H1 (cell line): ENCODE data around the gene MGAT4B.

Experiments used
- ASH2L ChIP-seq: fragments of 200-600, 300-600 bp; sonication (generic); IDR thresholded peaks from one replicate; pipeline ENCODE4 v1.7.1; 2017; ENCODE audit warnings: low read length
- EP300 ChIP-seq, 2 experiments: IDR thresholded peaks; 1 replicate in 1 of 2; 2 replicates in 1 of 2; pipeline ENCODE4 v1.6.1; 2011 to 2012; ENCODE audit warnings: low read depth in 2 of 2, low read length in 2 of 2, mild to moderate bottlenecking in 2 of 2, borderline replicate concordance in 1 of 2, inconsistent platforms in 1 of 2, moderate library complexity in 1 of 2
- HDAC2 ChIP-seq, 2 experiments: fragments of 300-600 bp in 1 of 2; sonication (generic) in 1 of 2; IDR thresholded peaks; 2 replicates each; pipeline ENCODE4 v1.6.1; 2011 to 2012; ENCODE audit warnings: low read depth in 2 of 2, low read length in 2 of 2, mild to moderate bottlenecking in 2 of 2, moderate library complexity in 2 of 2, borderline replicate concordance in 1 of 2, inconsistent platforms in 1 of 2
- POLR2A ChIP-seq, 2 experiments: IDR thresholded peaks; 1 replicate in 1 of 2; 2 replicates in 1 of 2; pipeline ENCODE4 v1.6.1; 2011; ENCODE audit warnings: low read depth in 2 of 2, low read length in 2 of 2, mild to moderate bottlenecking in 2 of 2; ENCODE audit errors: control extremely low read depth in 1 of 2
- RAD21 ChIP-seq, 2 experiments: IDR thresholded peaks in 1 of 2; conservative IDR thresholded peaks in 1 of 2; 2 replicates each; pipeline ENCODE4 v1.6.1; 2011; ENCODE audit warnings: low read depth in 2 of 2, low read length in 2 of 2, improper control_type of control experiment in 1 of 2, inconsistent platforms in 1 of 2, mild to moderate bottlenecking in 1 of 2, moderate library complexity in 1 of 2
- TBP ChIP-seq: IDR thresholded peaks from 2 replicates; pipeline ENCODE4 v1.6.1; 2011; ENCODE audit warnings: low read depth, low read length, improper control_type of control experiment
- TF ChIP-seq, protein P1 (sequence below), 3 experiments: IDR thresholded peaks; 1 replicate in 2 of 3; 2 replicates in 1 of 3; pipeline versions ENCODE4 v1.5.1 to v1.6.1; 2011; ENCODE audit warnings: low read length in 3 of 3, mild to moderate bottlenecking in 3 of 3, inconsistent platforms in 2 of 3, low read depth in 1 of 3, moderate library complexity in 1 of 3; ENCODE audit not compliant: insufficient read depth in 1 of 3; ENCODE audit errors: control extremely low read depth in 1 of 3
- TF ChIP-seq, protein P2 (sequence below): IDR thresholded peaks from 2 replicates; pipeline ENCODE4 v1.6.1; 2012; ENCODE audit warnings: inconsistent platforms
- TF ChIP-seq, protein P3 (sequence below): IDR thresholded peaks from 2 replicates; pipeline ENCODE4 v1.6.1; 2012; ENCODE audit warnings: low read length, inconsistent platforms

DNA sequence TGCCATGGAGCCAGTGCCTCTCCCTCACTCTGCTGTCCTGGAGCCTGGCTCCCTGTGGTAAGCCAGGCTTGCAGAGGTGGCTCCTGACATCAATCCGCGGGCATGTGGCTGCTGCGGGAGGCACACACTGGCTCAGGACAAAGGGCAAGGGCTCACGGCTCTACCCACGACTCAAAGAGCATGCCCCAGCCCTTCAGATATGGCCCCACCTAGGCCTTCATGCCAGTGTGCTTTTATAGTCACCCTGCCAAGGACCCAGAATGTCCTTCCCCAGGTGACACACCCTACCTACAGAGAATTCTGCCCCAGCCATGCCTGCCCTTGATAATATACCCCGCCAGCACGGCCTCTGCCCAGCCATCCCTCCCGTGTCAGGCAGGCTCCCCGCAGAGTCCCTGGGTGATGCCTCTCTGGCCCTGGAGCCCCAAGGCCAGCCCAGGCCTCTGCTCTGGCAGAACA lies 1.6 kb downstream of the MGAT4B start:
- TF ChIP-seq, protein P1, sequence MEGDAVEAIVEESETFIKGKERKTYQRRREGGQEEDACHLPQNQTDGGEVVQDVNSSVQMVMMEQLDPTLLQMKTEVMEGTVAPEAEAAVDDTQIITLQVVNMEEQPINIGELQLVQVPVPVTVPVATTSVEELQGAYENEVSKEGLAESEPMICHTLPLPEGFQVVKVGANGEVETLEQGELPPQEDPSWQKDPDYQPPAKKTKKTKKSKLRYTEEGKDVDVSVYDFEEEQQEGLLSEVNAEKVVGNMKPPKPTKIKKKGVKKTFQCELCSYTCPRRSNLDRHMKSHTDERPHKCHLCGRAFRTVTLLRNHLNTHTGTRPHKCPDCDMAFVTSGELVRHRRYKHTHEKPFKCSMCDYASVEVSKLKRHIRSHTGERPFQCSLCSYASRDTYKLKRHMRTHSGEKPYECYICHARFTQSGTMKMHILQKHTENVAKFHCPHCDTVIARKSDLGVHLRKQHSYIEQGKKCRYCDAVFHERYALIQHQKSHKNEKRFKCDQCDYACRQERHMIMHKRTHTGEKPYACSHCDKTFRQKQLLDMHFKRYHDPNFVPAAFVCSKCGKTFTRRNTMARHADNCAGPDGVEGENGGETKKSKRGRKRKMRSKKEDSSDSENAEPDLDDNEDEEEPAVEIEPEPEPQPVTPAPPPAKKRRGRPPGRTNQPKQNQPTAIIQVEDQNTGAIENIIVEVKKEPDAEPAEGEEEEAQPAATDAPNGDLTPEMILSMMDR (IDR thresholded peaks at IDR 0.05; ENCODE audit: control extremely low read depth in 1 of 3, insufficient read depth in 1 of 3, low read depth in 1 of 3, low read length in 3 of 3) = no peak
- no peak for TF ChIP-seq RAD21 (IDR thresholded peaks at IDR 0.05 in 1 of 2, conservative IDR thresholded peaks at IDR 0.05 in 1 of 2; ENCODE audit: low read depth in 2 of 2, low read length in 2 of 2)
- no peak for TF ChIP-seq POLR2A (IDR thresholded peaks at IDR 0.05; ENCODE audit: control extremely low read depth in 1 of 2, low read depth in 2 of 2, low read length in 2 of 2)
- no peak for TF ChIP-seq TBP
- TF ChIP-seq, protein P2, sequence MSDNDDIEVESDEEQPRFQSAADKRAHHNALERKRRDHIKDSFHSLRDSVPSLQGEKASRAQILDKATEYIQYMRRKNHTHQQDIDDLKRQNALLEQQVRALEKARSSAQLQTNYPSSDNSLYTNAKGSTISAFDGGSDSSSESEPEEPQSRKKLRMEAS = no peak
- no peak for TF ChIP-seq HDAC2 (IDR thresholded peaks at IDR 0.05; ENCODE audit: borderline replicate concordance in 1 of 2, low read depth in 2 of 2, low read length in 2 of 2)
- TF ChIP-seq ASH2L = no peak
- TF ChIP-seq, protein P3, sequence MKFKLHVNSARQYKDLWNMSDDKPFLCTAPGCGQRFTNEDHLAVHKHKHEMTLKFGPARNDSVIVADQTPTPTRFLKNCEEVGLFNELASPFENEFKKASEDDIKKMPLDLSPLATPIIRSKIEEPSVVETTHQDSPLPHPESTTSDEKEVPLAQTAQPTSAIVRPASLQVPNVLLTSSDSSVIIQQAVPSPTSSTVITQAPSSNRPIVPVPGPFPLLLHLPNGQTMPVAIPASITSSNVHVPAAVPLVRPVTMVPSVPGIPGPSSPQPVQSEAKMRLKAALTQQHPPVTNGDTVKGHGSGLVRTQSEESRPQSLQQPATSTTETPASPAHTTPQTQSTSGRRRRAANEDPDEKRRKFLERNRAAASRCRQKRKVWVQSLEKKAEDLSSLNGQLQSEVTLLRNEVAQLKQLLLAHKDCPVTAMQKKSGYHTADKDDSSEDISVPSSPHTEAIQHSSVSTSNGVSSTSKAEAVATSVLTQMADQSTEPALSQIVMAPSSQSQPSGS = no peak
- TF ChIP-seq EP300 (IDR thresholded peaks at IDR 0.05; ENCODE audit: borderline replicate concordance in 1 of 2, low read depth in 2 of 2, low read length in 2 of 2) = no peak
